GM12873 (cell line): ENCODE data around the gene NHERF2.

Experiments used
- TF ChIP-seq, protein P1 (sequence below): IDR thresholded peaks from 2 replicates; pipeline ENCODE4 v1.5.1; 2012; ENCODE audit warnings: low read depth, mild to moderate bottlenecking, moderate library complexity, low read length, control low read depth; ENCODE audit not compliant: insufficient read depth; ENCODE audit errors: missing control alignments

Gene NHERF2

DNA sequence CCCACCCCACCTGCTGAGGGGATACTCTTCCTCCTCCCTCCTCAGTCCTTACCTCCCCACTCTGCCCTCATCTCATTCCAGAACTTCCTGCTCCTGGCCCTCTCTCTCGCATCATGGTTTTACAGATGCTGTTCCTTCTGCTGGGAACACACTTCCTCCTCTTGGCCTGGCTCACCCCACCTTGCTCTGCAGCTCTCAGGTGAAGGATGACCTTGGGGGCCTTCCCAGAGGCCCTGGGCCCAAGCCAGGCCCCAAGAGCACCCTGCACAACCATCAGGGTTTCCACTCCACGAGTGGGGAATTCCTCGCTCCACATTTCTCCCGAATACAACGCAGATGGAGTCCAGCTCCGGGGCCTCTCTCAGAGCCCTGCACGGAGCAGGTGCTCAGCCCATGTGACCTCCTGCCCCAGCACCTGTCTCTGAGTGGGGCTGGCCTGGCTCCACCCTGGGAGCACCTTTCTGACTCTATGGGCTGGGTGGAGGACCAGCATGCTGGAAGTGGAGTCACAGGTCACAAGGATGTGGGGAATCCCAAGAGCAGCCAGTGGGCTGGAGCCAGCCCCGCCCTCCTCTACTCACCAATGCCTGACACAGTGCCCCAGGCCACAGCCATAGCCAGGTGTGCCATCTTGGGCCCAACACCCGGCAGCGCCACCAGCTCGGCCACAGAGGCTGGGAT, 16.4 kb downstream of the NHERF2 start:
- TF ChIP-seq, protein P1, sequence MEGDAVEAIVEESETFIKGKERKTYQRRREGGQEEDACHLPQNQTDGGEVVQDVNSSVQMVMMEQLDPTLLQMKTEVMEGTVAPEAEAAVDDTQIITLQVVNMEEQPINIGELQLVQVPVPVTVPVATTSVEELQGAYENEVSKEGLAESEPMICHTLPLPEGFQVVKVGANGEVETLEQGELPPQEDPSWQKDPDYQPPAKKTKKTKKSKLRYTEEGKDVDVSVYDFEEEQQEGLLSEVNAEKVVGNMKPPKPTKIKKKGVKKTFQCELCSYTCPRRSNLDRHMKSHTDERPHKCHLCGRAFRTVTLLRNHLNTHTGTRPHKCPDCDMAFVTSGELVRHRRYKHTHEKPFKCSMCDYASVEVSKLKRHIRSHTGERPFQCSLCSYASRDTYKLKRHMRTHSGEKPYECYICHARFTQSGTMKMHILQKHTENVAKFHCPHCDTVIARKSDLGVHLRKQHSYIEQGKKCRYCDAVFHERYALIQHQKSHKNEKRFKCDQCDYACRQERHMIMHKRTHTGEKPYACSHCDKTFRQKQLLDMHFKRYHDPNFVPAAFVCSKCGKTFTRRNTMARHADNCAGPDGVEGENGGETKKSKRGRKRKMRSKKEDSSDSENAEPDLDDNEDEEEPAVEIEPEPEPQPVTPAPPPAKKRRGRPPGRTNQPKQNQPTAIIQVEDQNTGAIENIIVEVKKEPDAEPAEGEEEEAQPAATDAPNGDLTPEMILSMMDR, result no peak

DNA sequence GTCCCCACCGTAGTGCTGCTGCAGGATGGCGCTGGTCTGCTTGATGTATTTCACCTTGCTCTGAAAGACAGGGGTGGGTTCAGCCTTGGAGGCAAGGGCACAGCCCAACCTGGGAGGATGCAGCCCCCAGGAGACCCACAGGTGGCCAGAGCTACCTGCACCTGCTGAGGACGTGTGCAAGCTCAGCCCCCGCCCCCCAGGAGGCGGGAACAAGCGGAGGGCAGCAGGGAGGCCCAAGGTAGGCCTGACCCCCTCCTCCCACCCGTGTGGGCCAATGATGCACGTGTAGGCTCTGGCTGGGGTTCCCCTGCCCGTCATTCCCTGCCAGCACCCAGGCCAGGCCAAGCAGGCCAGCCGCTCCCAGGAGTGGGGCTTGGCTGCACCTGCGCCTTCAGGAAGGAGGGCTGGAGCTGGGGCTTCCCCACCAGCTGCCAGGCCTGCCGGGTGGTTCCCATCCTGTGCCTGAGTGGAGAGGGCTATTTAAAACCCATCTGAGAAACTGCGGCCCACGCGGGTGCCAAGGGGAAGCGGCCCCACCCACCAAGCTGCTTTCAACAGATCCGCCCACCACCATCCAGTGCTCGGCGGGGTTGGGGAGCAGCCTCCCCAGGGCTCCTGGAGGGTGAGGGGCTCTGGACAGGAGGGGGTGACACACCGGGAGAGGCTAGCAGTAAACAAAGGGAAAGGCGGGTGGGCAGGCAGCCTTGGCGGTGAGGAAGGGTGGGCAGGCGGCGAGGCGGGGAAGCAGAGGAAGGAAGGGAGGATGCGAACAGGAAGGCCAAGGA, 17.2 kb downstream of the NHERF2 start:
- TF ChIP-seq, protein P1, result no peak

DNA sequence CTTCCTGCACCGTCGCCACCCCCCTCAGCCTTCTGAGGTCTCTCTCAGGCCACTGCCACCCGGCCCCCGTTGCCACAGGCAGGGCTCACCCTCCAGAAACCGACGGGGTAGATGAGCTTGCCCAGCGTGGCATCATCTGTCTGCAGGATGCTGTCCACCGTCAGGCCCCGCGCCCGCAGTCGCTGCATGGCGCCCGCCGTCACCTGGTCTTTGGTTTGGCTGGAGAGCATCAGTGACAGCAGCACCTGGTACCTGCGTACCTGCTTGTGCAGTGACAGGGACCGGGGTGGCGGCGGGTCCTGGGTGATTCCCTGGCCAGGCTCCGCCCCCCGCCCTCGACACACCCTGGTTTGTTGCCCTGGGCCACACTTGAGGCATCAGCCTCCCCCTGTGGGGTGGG, 17.8 kb downstream of the NHERF2 start:
- TF ChIP-seq, protein P1, result no peak

DNA sequence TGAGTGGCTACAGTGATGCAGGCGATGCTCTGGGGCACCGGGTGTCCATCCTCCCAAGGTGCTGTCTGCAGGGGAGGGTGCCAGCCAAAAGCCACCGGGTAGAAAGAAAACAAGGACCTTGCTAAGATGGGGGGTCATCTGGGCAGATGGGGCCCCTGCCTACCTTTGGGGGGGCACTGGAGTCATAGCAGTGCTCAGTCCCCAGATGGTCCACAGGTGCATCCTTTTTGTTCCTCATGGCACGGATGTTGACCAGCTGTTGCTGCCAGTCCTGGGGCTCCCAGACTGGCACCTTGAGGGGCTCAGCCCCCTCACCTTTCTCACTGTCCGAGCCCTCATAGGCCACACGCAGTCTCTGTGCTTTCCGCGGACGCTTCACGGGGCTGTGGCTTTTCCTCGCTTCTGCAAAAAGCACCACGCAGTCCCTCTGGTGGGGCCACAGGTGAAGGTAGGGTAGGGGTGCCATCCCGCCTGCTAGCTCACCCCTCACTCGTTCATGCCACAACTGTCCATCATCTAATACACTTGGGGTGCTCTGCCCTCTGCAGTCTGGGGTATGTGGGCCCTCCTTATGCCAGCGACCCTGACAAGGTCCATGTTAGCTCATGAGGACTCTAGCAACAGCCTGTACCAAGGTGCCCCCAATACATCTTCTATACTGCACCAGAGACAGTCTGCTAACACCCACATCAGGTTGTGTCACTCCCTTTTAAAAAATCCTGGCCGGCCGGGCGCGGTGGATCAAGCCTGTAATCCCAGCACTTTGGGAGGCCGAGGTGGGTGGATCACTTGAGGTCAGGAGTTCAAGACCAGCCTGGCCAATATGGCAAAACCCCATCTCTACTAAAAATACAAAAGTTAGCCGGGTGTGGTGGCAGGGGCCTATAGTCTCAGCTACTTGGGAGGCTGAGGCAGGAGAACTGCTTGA, 19.5 kb downstream of the NHERF2 start:
- TF ChIP-seq, protein P1, result no peak

DNA sequence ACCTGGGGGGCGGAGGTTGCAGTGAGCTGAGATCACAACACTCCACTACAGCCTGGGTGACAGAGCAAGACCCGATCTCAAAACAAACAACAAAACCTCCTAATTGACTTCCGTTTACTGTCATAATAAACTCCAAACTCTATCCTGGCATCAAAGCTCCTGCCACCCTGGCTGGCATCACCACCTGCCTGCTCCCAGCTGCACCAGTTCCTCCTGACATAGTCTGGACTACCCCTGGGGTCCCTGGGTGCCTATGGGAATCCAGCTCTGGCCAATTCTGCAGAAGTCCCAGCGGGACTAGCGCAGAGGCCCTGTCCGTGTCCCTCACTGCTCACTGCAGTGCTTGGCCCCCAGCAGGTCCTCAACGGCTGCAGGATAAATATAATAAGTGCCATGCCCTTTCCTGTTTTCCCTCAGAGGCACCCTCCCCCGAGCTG, 20.2 kb downstream of the NHERF2 start:
- TF ChIP-seq, protein P1, result no peak

DNA sequence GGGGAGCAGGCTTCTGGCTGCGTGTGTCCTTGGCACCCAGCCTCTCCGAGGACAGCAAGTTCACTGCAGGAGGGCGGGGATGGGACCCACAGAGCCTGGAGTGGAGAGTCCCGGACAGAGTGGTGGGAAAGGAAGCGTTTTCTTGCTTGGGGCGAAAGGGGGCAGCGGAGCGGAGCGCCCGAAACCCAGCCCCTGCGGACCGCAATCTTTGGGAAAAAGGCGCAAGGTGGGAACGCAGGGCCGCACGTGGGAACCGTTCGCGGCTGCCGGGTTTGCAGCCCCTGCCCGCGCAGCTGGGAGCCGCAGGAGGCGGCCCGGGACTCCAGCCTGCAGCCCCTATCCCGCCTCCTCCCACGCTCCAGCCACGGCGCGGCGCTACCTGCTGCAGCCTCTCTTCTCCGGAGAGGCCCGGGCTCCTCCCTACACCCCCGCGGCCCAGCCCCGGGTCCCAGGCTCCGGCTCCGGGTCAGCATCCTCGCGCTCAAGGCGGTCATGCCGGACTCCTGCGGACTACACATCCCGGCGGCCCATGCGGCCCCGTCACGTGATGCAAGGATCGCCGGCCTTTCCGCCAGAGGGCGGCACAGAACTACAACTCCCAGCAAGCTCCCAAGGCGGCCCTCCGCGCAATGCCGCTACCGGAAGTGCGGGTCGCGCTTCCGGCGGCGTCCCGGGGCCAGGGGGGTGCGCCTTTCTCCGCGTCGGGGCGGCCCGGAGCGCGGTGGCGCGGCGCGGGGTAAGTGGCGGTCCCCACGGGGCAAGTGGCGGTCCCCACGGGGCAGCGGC, 20.8 kb downstream of the NHERF2 start, which contains the start of the genes NTHL1 and TSC2:
TSS of gene NTHL1 (minus strand) at position 505 of the 786 bp plus-strand sequence. CDS start at position 494, 11 bp downstream.
TSS of gene TSC2 (plus strand) at position 656 of the 786 bp plus-strand sequence. CDS start 631 bp downstream, outside the sequence.
- TF ChIP-seq, protein P1, result peak; percentile 9
